Activated naive CD4-positive, alpha-beta T cell (primary cell): ENCODE results near the gene ZNF780A.
"Not testable (repeated sequence)": the region's sequence is repeated elsewhere in the genome, so short reads cannot be mapped to it uniquely, and the experiment has no call there.

Source experiments
- DNase-seq, 4 experiments: peaks; one replicate each; lab custom pipeline; 2025; lab: John Stamatoyannopoulos, UW

The ZNF780A gene

DNA sequence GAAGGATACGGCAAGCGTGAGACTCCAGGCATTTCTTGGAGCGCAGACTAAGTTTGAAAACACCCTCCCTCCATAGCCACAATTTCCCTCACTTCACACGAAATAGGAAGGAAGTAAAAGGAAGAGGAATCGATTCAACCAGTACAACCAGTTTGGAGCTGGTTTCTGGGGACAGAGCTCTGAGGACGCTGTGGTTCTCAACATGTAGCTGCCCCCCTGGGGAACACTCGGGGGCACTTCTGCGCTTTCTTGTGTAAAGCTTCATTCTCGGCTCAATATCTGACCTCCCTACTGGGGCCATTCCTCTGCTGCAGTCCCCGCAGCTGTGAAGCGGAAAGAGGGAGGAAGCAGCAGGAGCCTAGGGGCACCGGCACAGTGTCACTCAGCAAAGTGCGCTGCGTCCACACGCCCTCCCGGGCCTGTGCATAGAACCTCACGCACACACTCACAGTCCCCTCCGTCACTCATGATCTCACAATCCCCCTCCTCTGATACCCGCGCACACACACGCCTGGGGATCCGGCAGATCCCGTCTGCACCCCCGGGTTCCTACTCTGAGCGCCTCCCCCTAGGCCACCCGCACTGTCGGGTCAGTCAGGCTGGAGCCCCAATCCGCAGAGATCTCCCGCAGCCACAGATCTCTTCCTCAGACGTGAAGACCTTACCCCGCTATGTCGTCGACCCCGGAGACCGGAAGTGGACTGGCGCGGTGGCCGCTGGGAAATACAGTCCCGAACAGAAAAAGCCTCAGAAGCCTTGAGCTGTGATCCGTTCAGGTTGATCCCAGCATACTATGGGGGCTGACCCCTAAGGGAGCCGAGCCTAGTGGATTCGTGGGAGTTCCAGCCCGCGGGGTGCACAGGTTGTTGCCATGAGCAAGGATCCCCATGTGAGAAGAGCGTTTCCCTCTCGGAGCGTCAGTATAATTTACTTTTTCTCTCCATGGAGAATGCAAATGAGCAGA is at the start of gene ZNF780A:
Gene ZNF780A (minus strand): TSS at position 703 of the 964 bp plus-strand sequence. CDS start 6,190 bp downstream, outside the sequence.
- peak; percentile 30 to 68 (median 51) for DNase-seq

GRCh38 chr19:40139533-40140287 is 49.0 kb upstream of the ZNF780A start:
- DNase-seq: no peak

DNA sequence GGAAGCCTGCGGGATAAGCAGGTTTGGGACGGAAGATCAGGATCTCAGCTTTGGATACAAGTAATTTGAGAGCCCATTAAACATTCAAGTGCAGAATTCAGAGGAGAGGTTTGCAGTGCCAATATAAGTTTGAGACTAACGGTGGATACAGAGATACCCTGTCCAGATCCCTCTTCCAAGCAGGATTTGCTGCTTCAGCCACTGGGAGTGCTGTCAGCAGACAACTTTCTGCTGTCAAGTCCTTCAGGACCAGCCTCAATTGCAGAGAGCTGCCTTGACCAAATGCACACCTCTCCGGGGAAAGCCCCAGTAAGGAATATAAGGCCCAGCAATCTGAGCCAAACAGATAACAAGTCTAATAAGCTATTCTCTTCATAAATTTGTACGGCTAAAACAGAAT is 46.1 kb upstream of the ZNF780A start:
- no peak for DNase-seq

- DNase-seq: no peak
These were observed 44.1 kb upstream of the ZNF780A start for GRCh38 chr19:40134866-40135265.

DNA sequence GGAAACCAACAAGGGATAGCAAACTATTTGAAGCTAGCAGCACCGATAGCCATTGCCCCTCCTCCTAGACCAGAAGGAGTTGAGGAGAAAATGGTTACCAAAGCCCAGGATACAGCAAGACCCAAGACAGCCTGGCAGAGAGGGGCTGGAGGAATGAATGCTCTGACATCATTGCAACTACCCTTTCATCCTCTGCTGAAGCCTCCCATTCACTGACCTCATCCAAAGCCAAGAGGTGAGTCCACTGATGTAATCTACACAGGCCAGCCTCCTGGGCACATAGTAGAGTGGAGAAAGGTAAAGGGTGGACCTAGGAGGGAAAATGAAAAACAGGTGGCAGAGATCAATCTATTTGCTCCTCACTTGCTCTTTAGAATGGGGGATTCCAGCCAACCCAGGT is 42.7 kb upstream of the ZNF780A start:
- no peak for DNase-seq

GRCh38 chr19:40130013-40130412 is 39.3 kb upstream of the ZNF780A start:
- DNase-seq: no peak

- no peak for DNase-seq
These were observed 38.7 kb upstream of the ZNF780A start for GRCh38 chr19:40129425-40129824.

GRCh38 chr19:40128991-40129390 is 38.2 kb upstream of the ZNF780A start:
- DNase-seq: no peak

GRCh38 chr19:40119380-40119779 is 28.6 kb upstream of the ZNF780A start:
- no peak for DNase-seq

DNA sequence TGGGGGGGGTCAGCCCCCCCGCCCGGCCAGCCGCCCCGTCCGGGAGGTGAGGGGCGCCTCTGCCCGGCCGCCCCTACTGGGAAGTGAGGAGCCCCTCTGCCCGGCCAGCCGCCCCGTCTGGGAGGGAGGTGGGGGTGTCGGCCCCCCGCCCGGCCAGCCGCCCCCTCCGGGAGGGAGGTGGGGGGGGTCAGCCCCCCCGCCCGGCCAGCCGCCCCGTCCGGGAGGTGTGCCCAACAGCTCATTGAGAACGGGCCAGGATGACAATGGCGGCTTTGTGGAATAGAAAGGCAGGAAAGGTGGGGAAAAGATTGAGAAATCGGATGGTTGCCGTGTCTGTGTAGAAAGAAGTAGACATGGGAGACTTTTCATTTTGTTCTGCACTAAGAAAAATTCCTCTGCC is 27.9 kb upstream of the ZNF780A start:
- DNase-seq: not testable (repeated sequence)

- no peak for DNase-seq
These were observed 25.3 kb upstream of the ZNF780A start for GRCh38 chr19:40116075-40116474.

DNA sequence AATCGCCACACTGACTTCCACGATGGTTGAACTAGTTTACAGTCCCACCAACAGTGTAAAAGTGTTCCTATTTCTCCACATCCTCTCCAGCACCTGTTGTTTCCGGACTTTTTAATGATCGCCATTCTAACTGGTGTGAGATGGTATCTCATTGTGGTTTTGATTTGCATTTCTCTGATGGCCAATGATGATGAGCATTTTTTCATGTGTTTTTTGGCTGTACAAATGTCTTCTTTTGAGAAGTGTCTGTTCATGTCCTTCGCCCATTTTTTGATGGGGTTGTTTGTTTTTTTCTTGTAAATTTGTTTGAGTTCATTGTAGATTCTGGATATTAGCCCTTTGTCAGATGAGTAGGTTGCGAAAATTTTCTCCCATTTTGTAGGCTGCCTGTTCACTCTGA is 23.4 kb upstream of the ZNF780A start:
- DNase-seq: not testable (repeated sequence)

DNA sequence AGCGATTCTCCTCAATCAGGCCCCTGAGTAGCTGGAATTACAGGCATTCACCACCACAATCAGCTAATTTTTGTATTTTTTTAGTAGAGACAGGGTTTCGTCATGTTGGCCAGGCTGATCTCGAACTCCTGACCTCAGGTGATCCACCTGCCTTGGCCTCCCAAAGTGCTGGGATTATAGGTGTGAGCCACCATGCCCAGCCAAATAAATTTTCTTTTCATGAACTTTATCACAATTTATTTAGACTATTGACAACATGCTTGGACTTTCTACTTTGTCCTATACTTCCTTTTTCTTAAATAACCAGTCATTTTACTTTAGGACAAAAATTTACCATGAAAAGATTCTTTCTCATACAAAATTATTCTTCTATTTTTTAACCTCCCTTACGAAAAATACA is 21.5 kb upstream of the ZNF780A start:
- DNase-seq: not testable (repeated sequence)

- DNase-seq: no peak
These were observed 19.8 kb upstream of the ZNF780A start for GRCh38 chr19:40110570-40110969.

DNA sequence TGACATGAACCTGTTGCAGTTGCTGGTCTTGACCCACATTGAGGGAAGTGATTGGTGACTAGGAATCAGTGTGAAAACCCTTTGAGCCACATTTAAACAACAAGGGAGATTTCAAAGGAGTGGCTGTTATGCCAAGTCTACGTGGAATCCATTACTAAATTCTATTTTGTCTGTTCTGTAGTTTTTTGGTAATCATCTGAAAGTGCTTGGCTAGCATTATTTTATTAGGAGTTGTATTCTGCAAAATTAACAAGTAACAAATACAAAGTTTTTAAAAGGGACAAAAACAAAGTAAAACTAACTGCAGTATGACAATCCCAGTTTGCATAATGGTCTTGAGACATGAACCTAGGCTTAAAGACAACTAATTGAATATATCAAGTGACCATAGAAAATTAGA is 14.0 kb upstream of the ZNF780A start:
- DNase-seq: no peak

DNA sequence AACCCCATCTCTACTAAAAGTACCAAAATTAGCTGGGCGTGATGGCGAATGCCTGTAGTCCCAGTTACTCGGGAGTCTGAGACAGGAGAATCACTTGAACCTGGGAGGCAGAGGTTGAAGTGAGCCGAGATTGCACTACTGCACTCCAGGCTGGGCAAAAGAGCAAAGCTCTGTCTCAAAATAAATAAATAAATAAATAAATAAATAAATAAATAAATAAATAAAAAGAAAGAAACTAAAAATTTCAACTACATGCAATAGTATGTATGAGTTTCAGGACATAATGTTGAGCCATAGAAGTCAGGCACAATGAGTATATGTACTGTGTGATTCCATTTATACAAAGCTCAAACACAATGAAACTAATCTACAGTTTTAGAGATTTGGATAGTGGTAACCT is 12.9 kb upstream of the ZNF780A start:
- no peak for DNase-seq

DNA sequence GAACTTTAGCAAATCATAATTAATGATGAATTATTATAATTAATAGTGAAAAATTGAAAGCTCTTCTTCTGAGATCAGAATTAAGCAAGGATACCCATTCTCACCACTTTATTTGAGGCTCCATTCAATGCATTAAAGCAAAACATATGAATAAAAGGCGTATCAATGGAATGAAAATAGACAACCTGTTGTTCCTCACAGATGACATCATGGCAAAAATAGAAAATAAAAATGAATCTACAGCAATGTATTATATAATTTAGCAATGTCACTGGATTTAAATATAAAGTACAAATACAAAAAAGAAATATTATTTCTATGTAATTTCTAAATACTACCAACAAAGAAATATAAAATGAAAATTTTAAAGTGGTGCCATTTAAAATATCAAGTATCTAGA is 11.1 kb upstream of the ZNF780A start:
- DNase-seq: no peak

GRCh38 chr19:40093416-40093815 is 2.7 kb upstream of the ZNF780A start:
- DNase-seq: no peak

GRCh38 chr19:40091205-40092129 is 724 bp upstream of the ZNF780A start:
- DNase-seq: no peak

- no peak for DNase-seq
These were observed 1.3 kb downstream of the ZNF780A start for GRCh38 chr19:40089462-40089861.

GRCh38 chr19:40088299-40089047 is 2.3 kb downstream of the ZNF780A start:
- no peak for DNase-seq
